Measurements from ENCODE around the gene ADGRE2. TPM values are rescaled to one million over a fixed set of nuclear protein-coding genes. Genes with fewer than 3 reads are reported as not detected.

The ADGRE2 gene
- polyA plus RNA-seq, 4 donors: 0.56 to 1.1 (median 0.86) TPM

Other genes starting within 250 kb of the ADGRE2 start
- gene TECR, start 249.0 kb downstream of the ADGRE2 start, polyA plus RNA-seq (ENCODE audit: insufficient read length in 4 of 4): 100 to 1,000 TPM in 3 of 4 donors, 10 to 100 TPM in 1; 64.8 to 153 (median 142) TPM
- 100 to 1,000 TPM in 1 of 4 donors, 10 to 100 TPM in 3; 72.3 to 131 (median 88.7) TPM for gene NDUFB7, start 206.5 kb downstream of the ADGRE2 start, polyA plus RNA-seq (ENCODE audit: insufficient read length in 4 of 4)
- gene CLEC17A, start 195.5 kb downstream of the ADGRE2 start, polyA plus RNA-seq (ENCODE audit: insufficient read length in 4 of 4): under 1 TPM in 3 of 4 donors, not detected in 1; 0.09 to 0.30 (median 0.29) TPM
- under 1 TPM in 2 of 4 donors, not detected in 2; 0.09 to 0.40 TPM for gene ADGRE3, start 103.7 kb downstream of the ADGRE2 start, polyA plus RNA-seq (ENCODE audit: insufficient read length in 4 of 4)
- gene ZNF333, start 88.5 kb downstream of the ADGRE2 start, polyA plus RNA-seq (ENCODE audit: insufficient read length in 4 of 4): 10 to 100 TPM; 14.5 to 27.2 (median 21.8) TPM
- not detected for gene OR7A5, start 56.6 kb upstream of the ADGRE2 start, polyA plus RNA-seq (ENCODE audit: insufficient read length in 4 of 4)
- gene OR7C1, start 56.6 kb upstream of the ADGRE2 start, polyA plus RNA-seq (ENCODE audit: insufficient read length in 4 of 4): under 1 TPM; 0.07 to 0.59 (median 0.18) TPM
- not detected for gene OR7A10, start 70.4 kb upstream of the ADGRE2 start, polyA plus RNA-seq (ENCODE audit: insufficient read length in 4 of 4)
- gene OR7A17, start 107.6 kb upstream of the ADGRE2 start, polyA plus RNA-seq (ENCODE audit: insufficient read length in 4 of 4): under 1 TPM in 2 of 4 donors, not detected in 2; 0.06 TPM
- gene OR7C2, start 162.9 kb upstream of the ADGRE2 start, polyA plus RNA-seq (ENCODE audit: insufficient read length in 4 of 4): not detected
- under 1 TPM; 0.27 to 0.89 (median 0.60) TPM for gene SLC1A6, start 201.3 kb upstream of the ADGRE2 start, polyA plus RNA-seq (ENCODE audit: insufficient read length in 4 of 4)